HepG2 (cell line): ENCODE data around the gene CCDC122. TPM values are rescaled to one million over a fixed set of nuclear protein-coding genes. Genes with fewer than 3 reads are reported as not detected.

Experiments
- ATAC-seq: fragments of 200-7000 bp; cut with Tn5 transposase; 3 replicates; pipeline ENCODE4 v1.9.1; 2020; ENCODE audit warnings: mild to moderate bottlenecking, moderate library complexity
- BruUV-seq: library from RNA; stranded (reverse); fragments of 400-500 nt; replicated peaks from 2 replicates; lab custom pipeline; 2021; lab: Mats Ljungman, UMichigan
- CTCF ChIA-PET: fragments of 300-600 bp; formaldehyde crosslinking; extraction: SDS; loops from one replicate; lab custom pipeline; 2021; ENCODE audit warnings: low total read pairs, inconsistent platforms, low intra/inter-chr PET ratio; lab: Yijun Ruan, JAX
- POLR2A ChIA-PET: fragments of 350-600 bp; sonication (Branson Sonifier 250); formaldehyde crosslinking; loops from one replicate; lab custom pipeline; 2020; ENCODE audit warnings: antibody characterized with exemption, inconsistent platforms; lab: Yijun Ruan, JAX
- DNase-seq: peaks from one replicate; pipeline ENCODE4 v3.0.0-alpha.2; 2015; ENCODE audit warnings: low spot score
- FAIRE-seq: peaks from 3 replicates; lab custom pipeline; 2011; peaks lifted over from hg19 to GRCh38; lab: Jason Lieb, UNC
- H2AFZ ChIP-seq: one replicate; pipeline ENCODE4 v1.6.1; 2011; ENCODE audit warnings: low read length, inconsistent platforms
- H3K27ac ChIP-seq: fragments of 300-600 bp; 3 replicates; pipeline ENCODE4 v1.8.0; 2011; ENCODE audit warnings: mixed run types, mild to moderate bottlenecking, mixed read lengths, low read length, inconsistent platforms; ENCODE audit not compliant: insufficient read depth; ENCODE audit errors: extremely low read length
- H3K27me3 ChIP-seq, 2 experiments: fragments of 200-600 bp in 1 of 2; 2 replicates in 1 of 2; 3 replicates in 1 of 2; pipeline versions ENCODE4 v1.6.0 to v1.8.0; 2011; ENCODE audit warnings: low read length in 2 of 2, mild to moderate bottlenecking in 2 of 2, moderate library complexity in 2 of 2, inconsistent platforms in 1 of 2; ENCODE audit not compliant: insufficient read depth in 2 of 2, control insufficient read depth in 1 of 2
- H3K36me3 ChIP-seq, 2 experiments: fragments of 200-600 bp in 1 of 2; replicated peaks in 1 of 2; 2 replicates in 1 of 2; 3 replicates in 1 of 2; pipeline versions ENCODE4 v1.5.1 to v1.8.0; 2011; ENCODE audit warnings: low read length in 2 of 2, inconsistent platforms in 1 of 2; ENCODE audit not compliant: insufficient read depth in 2 of 2, control insufficient read depth in 1 of 2
- H3K4me1 ChIP-seq: 2 replicates; pipeline ENCODE4 v1.5.1; 2012; ENCODE audit warnings: low read length, inconsistent platforms; ENCODE audit not compliant: insufficient read depth
- H3K4me2 ChIP-seq: 2 replicates; pipeline ENCODE4 v1.6.0; 2011; ENCODE audit warnings: low read depth, low read length, inconsistent platforms
- H3K4me3 ChIP-seq, 3 experiments: fragments of 200-600 bp in 1 of 3; sonication (generic), shearing (Covaris generic) in 1 of 3; replicated peaks in 1 of 3; 2 replicates each; pipeline ENCODE4 v1.5.1; 2011 to 2016; ENCODE audit warnings: low read length in 3 of 3, inconsistent platforms in 2 of 3, low read depth in 2 of 3, mild to moderate bottlenecking in 2 of 3, control low read depth in 1 of 3, mixed read lengths in 1 of 3; ENCODE audit not compliant: insufficient read depth in 1 of 3
- H3K79me2 ChIP-seq: one replicate; pipeline ENCODE4 v1.6.1; 2011; ENCODE audit warnings: low read length, inconsistent platforms; ENCODE audit not compliant: insufficient read depth
- H3K9ac ChIP-seq: 2 replicates; pipeline ENCODE4 v1.6.0; 2011; ENCODE audit warnings: mild to moderate bottlenecking, low read depth, low read length, inconsistent platforms; ENCODE audit not compliant: insufficient read depth
- H3K9me3 ChIP-seq: 2 replicates; pipeline ENCODE4 v1.5.1; 2012; ENCODE audit warnings: mild to moderate bottlenecking, low read length
- H4K20me1 ChIP-seq: 2 replicates; pipeline ENCODE4 v1.6.0; 2011; ENCODE audit warnings: inconsistent platforms, mild to moderate bottlenecking, low read length, moderate library complexity; ENCODE audit not compliant: insufficient read depth
- FOXP1 ChIP-seq, 2 experiments: fragments of 450-650 bp in 1 of 2; IDR thresholded peaks; 2 replicates each; pipeline ENCODE4 v1.6.1; 2017 to 2018; ENCODE audit warnings: antibody characterized with exemption in 1 of 2
- HDAC6 ChIP-seq: fragments of 200-600 bp; sonication (generic); IDR thresholded peaks from 2 replicates; pipeline ENCODE4 v1.7.0; 2017; ENCODE audit warnings: mild to moderate bottlenecking, antibody characterized with exemption, low read length, low read depth
- JARID2 ChIP-seq: sonication (generic); formaldehyde crosslinking; IDR thresholded peaks from 2 replicates; pipeline ENCODE4 v1.8.1; 2023; ENCODE audit warnings: missing genetic modification reagents, inconsistent platforms; ENCODE audit not compliant: insufficient replicate concordance
- MAFF ChIP-seq: IDR thresholded peaks from 2 replicates; pipeline ENCODE4 v1.6.1; 2011; ENCODE audit warnings: low read depth, low read length, improper control_type of control experiment
- MAFK ChIP-seq, 2 experiments: IDR thresholded peaks in 1 of 2; conservative IDR thresholded peaks in 1 of 2; 2 replicates each; pipeline ENCODE4 v1.6.1; 2011; ENCODE audit warnings: improper control_type of control experiment in 2 of 2, low read length in 2 of 2
- MBD4 ChIP-seq: IDR thresholded peaks from 2 replicates; pipeline ENCODE4 v1.6.1; 2012; ENCODE audit warnings: low read length, inconsistent platforms, borderline replicate concordance
- MIER3 ChIP-seq: IDR thresholded peaks from 2 replicates; pipeline ENCODE4 v1.6.1; 2016; ENCODE audit warnings: missing compliant biosample characterization, borderline replicate concordance
- SSRP1 ChIP-seq: IDR thresholded peaks from 2 replicates; pipeline ENCODE4 v1.6.1; 2016; ENCODE audit warnings: control low read depth
- ZBTB7A ChIP-seq: sonication (generic); formaldehyde crosslinking; IDR thresholded peaks from 2 replicates; pipeline ENCODE4 v1.8.0; 2022; ENCODE audit warnings: mild to moderate bottlenecking, missing genetic modification reagents
- ZNF451 ChIP-seq: sonication (generic); formaldehyde crosslinking; IDR thresholded peaks from 2 replicates; pipeline ENCODE4 v1.5.0; 2020; ENCODE audit warnings: mild to moderate bottlenecking, missing genetic modification reagents
- ZNF883 ChIP-seq: sonication (generic); formaldehyde crosslinking; IDR thresholded peaks from 2 replicates; pipeline ENCODE4 v1.5.1; 2020; ENCODE audit warnings: mild to moderate bottlenecking, missing genetic modification reagents; ENCODE audit errors: not compliant biosample characterization
- WGBS: methylation state at CpG from one replicate; pipeline ENCODE4 v1.1.6; 2017; ENCODE audit warnings: low lambda C conversion rate; 5-methylcytosine and 5-hydroxymethylcytosine counted together
- in situ Hi-C: cut with HindIII; loops from 2 replicates; pipeline ENCODE4 v1.10.0; 2017; ENCODE audit warnings: low pct_unique_long_range_greater_than_20kb; ENCODE audit not compliant: extremely low pct_ligation_motif_present
- intact Hi-C: fragments of 100-400 bp; cut with micrococcal nuclease; formaldehyde crosslinking; loops from one replicate; pipeline ENCODE4 v1.10.0; 2022; ENCODE audit not compliant: unreplicated experiment
- polyA plus RNA-seq, 8 experiments: library from polyadenylated mRNA; depleted of rRNA in 3 of 8; stranded (reverse) in 7 of 8; unstranded in 1 of 8; fragments of >200 nt; fragmentation: Illumina TruSeq in 4 of 8; extraction: Trizol in 4 of 8; gene quantifications; 2 replicates each; pipeline versions ENCODE4 v1.2.1 to v1.2.3, GENCODE V29; 2011 to 2016; ENCODE audit warnings: low read depth in 4 of 8, missing spikeins in 1 of 8, mixed read lengths in 1 of 8; ENCODE audit not compliant: insufficient read depth in 1 of 8
- total RNA-seq, 5 experiments: library from RNA; depleted of rRNA; stranded (reverse); fragments of >200 nt; fragmentation: Illumina TruSeq; extraction: Trizol; gene quantifications; 2 replicates each; pipeline ENCODE4 v1.2.3, GENCODE V29; 2016; ENCODE audit warnings: low read depth in 1 of 5
- TF ChIP-seq, protein P1 (sequence below): sonication (generic); formaldehyde crosslinking; IDR thresholded peaks from 2 replicates; pipeline ENCODE4 v1.4.0; 2020; ENCODE audit warnings: missing genetic modification reagents

The CCDC122 gene
- total and polyA plus RNA-seq, 2 of the 13 experiments (the other 11 are each of a cell fraction or from before 2014, with no cell fraction given) = 0.32 to 3.5 TPM

DNA sequence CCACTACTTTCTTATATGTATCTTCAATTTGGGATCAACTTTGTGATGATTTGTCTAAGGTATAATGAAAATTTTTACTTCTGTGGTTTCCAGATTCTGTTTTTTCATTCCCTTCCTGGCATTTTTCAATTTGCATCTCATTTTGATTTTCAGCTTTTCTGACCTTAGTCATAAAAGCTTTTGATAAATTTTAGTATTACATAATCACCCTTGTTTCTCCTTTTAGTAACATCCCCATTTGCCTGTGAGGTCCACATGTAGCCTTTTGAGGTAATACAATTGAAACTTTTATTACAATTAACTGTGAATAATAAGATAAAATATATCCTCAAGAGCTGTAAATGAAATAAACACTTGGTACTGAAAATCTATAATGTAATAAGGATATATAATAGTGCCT lies 31.3 kb upstream of the CCDC122 start:
- no TSS peak for BruUV-seq
- POLR2A ChIA-PET = no interaction called here
- no peaks in the 10 kb centered on the region for H3K4me1 ChIP-seq
- H3K27ac ChIP-seq = no peak overlapping the region
- no peaks in the 10 kb centered on the region for H3K36me3 ChIP-seq
- H3K4me3 ChIP-seq = no peak overlapping the region
- intact Hi-C loops = no loop called here
- H2AFZ ChIP-seq = no peak overlapping the region
- no peaks in the 10 kb centered on the region for H3K79me2 ChIP-seq
- H4K20me1 ChIP-seq = no peaks in the 10 kb centered on the region
- no peaks in the 10 kb centered on the region for H3K27me3 ChIP-seq
- no peak overlapping the region for H3K4me2 ChIP-seq
- CTCF ChIA-PET = no interaction called here
- DNase-seq = no peak
- H3K9me3 ChIP-seq = no peaks in the 10 kb centered on the region
- ATAC-seq = no peak
- no peak for TF ChIP-seq ZBTB7A (CRISPR knock-in tag)
- TF ChIP-seq JARID2 (CRISPR knock-in tag) = no peak
- FAIRE-seq = no peak
- in situ Hi-C loops = loop anchor here (25.0 kb wide), 1 partner anchor 1051 kb away; no protein-coding TSS in a partner anchor
- H3K9ac ChIP-seq = no peak overlapping the region

DNA sequence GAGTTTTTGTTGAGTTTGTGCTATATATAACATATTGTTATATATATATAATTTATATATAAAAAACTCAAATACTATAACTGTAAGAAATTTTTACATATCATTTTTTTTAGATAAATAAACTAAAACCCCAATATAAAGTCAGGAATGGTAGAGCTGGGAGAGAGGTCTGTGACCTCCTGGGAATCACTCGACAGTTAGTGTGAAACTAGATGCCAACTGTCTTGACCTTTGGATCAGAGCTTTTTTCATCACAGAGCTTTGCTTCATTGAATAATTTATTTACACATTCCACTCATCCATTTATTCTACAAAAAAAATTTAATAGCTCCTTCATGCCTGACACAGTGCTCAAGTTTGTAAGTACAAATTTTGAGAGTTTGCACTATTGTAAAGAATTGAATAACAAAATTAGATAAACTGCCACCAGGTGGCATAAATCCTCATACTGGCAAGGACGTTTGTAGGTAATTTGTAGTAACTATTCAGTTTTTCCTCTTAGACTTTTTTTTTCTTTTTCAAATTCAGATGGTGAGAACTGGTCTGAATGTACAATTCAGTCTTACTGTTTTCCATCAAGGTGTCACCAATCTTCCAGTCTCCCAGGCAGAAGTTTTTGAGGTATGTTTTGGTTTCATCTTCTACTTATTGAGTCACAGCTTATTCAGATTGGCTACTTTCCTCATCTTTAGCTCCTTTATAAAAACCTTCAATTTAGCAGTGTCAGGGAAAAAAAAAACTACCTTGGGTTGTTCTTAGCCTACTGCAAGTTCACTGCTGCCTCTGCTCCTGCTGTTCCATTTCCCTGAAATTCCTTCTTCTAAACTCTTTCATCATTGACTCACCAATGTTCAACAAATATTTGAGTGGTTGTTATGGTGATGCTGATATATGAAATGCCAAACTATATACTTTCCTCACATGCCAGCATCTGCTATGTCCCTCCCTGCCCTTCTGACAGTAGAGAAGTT lies 28.9 kb upstream of the CCDC122 start:
- no peak overlapping the region for H3K9ac ChIP-seq
- no peaks in the 10 kb centered on the region for H3K79me2 ChIP-seq
- ChIA-PET POLR2A (no interaction called here), CTCF (interaction anchor here (1.4 to 2.6 kb wide), 3 partner anchors 140 to 562 kb away, joined by 5 to 12 read pairs (median 7); no protein-coding TSS in a partner anchor)
- no peak overlapping the region for H3K4me2 ChIP-seq
- BruUV-seq = no TSS peak
- H3K27ac ChIP-seq = no peak overlapping the region
- 4% methylated on average over 2 of the region's 2 CpGs for WGBS
- H2AFZ ChIP-seq = no peak overlapping the region
- FAIRE-seq (no peak), DNase-seq (peak; percentile 20), ATAC-seq (no peak)
- intact Hi-C loops (loop anchor here (1.0 to 10.0 kb wide), 2 partner anchors 140 to 1066 kb away; no protein-coding TSS in a partner anchor), in situ Hi-C loops (loop anchor here (5.0 to 25.0 kb wide), 4 partner anchors 139 to 1054 kb away; no protein-coding TSS in a partner anchor)
- no peaks in the 10 kb centered on the region for H3K4me1 ChIP-seq
- H4K20me1 ChIP-seq = no peaks in the 10 kb centered on the region
- no peak overlapping the region for H3K4me3 ChIP-seq
- H3K36me3 ChIP-seq = no peaks in the 10 kb centered on the region
- no peaks in the 10 kb centered on the region for H3K9me3 ChIP-seq
- H3K27me3 ChIP-seq = no peaks in the 10 kb centered on the region
- TF ChIP-seq ZNF883 (CRISPR knock-in tag) = no peak
- no peak for TF ChIP-seq SSRP1
- no peak for TF ChIP-seq MBD4
- no peak for TF ChIP-seq HDAC6
- peak; percentile 27 to 42; a peak in 1 of 4 replicates for TF ChIP-seq MAFK (conservative IDR thresholded peaks at IDR 0.05 in 1 of 2, IDR thresholded peaks at IDR 0.05 in 1 of 2; ENCODE audit: low read length in 2 of 2)
- TF ChIP-seq, protein P1, sequence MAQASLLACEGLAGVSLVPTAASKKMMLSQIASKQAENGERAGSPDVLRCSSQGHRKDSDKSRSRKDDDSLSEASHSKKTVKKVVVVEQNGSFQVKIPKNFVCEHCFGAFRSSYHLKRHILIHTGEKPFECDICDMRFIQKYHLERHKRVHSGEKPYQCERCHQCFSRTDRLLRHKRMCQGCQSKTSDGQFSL (CRISPR knock-in tag) = no peak
- no peak for TF ChIP-seq FOXP1 (IDR thresholded peaks at IDR 0.05)
- no peak for TF ChIP-seq FOXP1 (CRISPR knock-in tag; IDR thresholded peaks at IDR 0.05)
- no peak for TF ChIP-seq ZNF451 (CRISPR knock-in tag)
- TF ChIP-seq MIER3 (CRISPR knock-in tag) = no peak
- 0 out of 2 replicates have a peak, but pooled peaks have one; percentile 12 for TF ChIP-seq MAFF
